Measurements from ENCODE around the gene IGF2.

DNA sequence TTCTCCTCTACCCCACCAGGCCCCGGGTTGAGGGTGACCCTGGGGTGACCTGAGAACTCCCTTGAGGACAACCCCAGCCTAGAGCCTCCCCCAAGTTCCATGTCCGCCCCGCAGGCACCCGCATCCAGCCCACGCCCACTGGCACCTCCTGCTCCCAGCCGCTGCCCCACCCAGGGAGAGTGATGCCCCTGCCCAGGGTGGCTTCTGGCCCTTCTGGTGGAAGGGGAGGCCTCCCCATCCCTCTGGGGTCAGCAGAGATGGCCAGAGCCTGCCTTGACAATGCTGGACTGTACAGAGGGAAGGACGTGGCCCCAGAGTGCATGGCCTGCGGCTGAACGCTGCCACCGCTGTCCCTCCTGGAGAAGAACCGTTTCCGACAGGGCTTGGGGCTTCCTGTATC lies 33.5 kb upstream of the IGF2 start:
- TF ChIP-seq YY1 (IDR thresholded peaks at IDR 0.05; ENCODE audit: low read depth) (no peak), EP300 (IDR thresholded peaks at IDR 0.05; ENCODE audit: borderline replicate concordance) (no peak), TAF1 (IDR thresholded peaks at IDR 0.05; ENCODE audit: low read depth) (no peak), CEBPB (IDR thresholded peaks at IDR 0.05) (no peak), RAD21 (IDR thresholded peaks at IDR 0.05; ENCODE audit: low read depth) (no peak)
- TF ChIP-seq, protein P1, sequence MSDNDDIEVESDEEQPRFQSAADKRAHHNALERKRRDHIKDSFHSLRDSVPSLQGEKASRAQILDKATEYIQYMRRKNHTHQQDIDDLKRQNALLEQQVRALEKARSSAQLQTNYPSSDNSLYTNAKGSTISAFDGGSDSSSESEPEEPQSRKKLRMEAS (IDR thresholded peaks at IDR 0.05), result no peak
- TF ChIP-seq, protein P2, sequence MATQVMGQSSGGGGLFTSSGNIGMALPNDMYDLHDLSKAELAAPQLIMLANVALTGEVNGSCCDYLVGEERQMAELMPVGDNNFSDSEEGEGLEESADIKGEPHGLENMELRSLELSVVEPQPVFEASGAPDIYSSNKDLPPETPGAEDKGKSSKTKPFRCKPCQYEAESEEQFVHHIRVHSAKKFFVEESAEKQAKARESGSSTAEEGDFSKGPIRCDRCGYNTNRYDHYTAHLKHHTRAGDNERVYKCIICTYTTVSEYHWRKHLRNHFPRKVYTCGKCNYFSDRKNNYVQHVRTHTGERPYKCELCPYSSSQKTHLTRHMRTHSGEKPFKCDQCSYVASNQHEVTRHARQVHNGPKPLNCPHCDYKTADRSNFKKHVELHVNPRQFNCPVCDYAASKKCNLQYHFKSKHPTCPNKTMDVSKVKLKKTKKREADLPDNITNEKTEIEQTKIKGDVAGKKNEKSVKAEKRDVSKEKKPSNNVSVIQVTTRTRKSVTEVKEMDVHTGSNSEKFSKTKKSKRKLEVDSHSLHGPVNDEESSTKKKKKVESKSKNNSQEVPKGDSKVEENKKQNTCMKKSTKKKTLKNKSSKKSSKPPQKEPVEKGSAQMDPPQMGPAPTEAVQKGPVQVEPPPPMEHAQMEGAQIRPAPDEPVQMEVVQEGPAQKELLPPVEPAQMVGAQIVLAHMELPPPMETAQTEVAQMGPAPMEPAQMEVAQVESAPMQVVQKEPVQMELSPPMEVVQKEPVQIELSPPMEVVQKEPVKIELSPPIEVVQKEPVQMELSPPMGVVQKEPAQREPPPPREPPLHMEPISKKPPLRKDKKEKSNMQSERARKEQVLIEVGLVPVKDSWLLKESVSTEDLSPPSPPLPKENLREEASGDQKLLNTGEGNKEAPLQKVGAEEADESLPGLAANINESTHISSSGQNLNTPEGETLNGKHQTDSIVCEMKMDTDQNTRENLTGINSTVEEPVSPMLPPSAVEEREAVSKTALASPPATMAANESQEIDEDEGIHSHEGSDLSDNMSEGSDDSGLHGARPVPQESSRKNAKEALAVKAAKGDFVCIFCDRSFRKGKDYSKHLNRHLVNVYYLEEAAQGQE (IDR thresholded peaks at IDR 0.05; ENCODE audit: low read depth), result no peak
- TF ChIP-seq, protein P3, sequence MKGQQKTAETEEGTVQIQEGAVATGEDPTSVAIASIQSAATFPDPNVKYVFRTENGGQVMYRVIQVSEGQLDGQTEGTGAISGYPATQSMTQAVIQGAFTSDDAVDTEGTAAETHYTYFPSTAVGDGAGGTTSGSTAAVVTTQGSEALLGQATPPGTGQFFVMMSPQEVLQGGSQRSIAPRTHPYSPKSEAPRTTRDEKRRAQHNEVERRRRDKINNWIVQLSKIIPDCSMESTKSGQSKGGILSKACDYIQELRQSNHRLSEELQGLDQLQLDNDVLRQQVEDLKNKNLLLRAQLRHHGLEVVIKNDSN (IDR thresholded peaks at IDR 0.05), result no peak
